Measurements from ENCODE around the gene ZDHHC18.

- no peak for TF ChIP-seq EZH2 (IDR thresholded peaks at IDR 0.05; ENCODE audit: insufficient read depth, low read length)
- TF ChIP-seq, protein P1, sequence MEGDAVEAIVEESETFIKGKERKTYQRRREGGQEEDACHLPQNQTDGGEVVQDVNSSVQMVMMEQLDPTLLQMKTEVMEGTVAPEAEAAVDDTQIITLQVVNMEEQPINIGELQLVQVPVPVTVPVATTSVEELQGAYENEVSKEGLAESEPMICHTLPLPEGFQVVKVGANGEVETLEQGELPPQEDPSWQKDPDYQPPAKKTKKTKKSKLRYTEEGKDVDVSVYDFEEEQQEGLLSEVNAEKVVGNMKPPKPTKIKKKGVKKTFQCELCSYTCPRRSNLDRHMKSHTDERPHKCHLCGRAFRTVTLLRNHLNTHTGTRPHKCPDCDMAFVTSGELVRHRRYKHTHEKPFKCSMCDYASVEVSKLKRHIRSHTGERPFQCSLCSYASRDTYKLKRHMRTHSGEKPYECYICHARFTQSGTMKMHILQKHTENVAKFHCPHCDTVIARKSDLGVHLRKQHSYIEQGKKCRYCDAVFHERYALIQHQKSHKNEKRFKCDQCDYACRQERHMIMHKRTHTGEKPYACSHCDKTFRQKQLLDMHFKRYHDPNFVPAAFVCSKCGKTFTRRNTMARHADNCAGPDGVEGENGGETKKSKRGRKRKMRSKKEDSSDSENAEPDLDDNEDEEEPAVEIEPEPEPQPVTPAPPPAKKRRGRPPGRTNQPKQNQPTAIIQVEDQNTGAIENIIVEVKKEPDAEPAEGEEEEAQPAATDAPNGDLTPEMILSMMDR (IDR thresholded peaks at IDR 0.05; ENCODE audit: insufficient read depth, low read depth, low read length): no peak
Measured at GRCh38 chr1:26862781-26863684, 36.5 kb downstream of the ZDHHC18 start, which contains the start of gene SFN.
